ENCODE data around the gene CEP104.

The CEP104 gene

GRCh38 chr1:3864884-3865283 is 7.9 kb upstream of the CEP104 start:
- no peak for DNase-seq

- no peak for DNase-seq
Measured at GRCh38 chr1:3863231-3863935, 6.4 kb upstream of the CEP104 start.

- peak; percentile 4 for DNase-seq
Measured at GRCh38 chr1:3858231-3858981, 1.4 kb upstream of the CEP104 start.

- DNase-seq, result no peak
Measured at GRCh38 chr1:3857791-3858129, 749 bp upstream of the CEP104 start.

- DNase-seq, result no peak
Measured at GRCh38 chr1:3852711-3853485, 4.1 kb downstream of the CEP104 start.

GRCh38 chr1:3852091-3852490 is 4.9 kb downstream of the CEP104 start:
- no peak for DNase-seq

GRCh38 chr1:3851292-3851691 is 5.7 kb downstream of the CEP104 start:
- no peak for DNase-seq

GRCh38 chr1:3850857-3851256 is 6.2 kb downstream of the CEP104 start:
- DNase-seq, result no peak

- no peak for DNase-seq
Measured at GRCh38 chr1:3847081-3847480, 9.9 kb downstream of the CEP104 start.

- DNase-seq, result no peak
Measured at GRCh38 chr1:3846541-3846940, 10.5 kb downstream of the CEP104 start.

GRCh38 chr1:3842912-3843311 is 14.1 kb downstream of the CEP104 start:
- no peak for DNase-seq

GRCh38 chr1:3841491-3841890 is 15.5 kb downstream of the CEP104 start:
- no peak for DNase-seq

GRCh38 chr1:3838788-3839187 is 18.2 kb downstream of the CEP104 start:
- no peak for DNase-seq

- DNase-seq, result no peak
Measured at GRCh38 chr1:3837685-3838084, 19.3 kb downstream of the CEP104 start.

- DNase-seq, result no peak
Measured at GRCh38 chr1:3837200-3837599, 19.8 kb downstream of the CEP104 start.

GRCh38 chr1:3836421-3836820 is 20.6 kb downstream of the CEP104 start:
- DNase-seq, result no peak

GRCh38 chr1:3834701-3835100 is 22.3 kb downstream of the CEP104 start:
- no peak for DNase-seq

- DNase-seq, result no peak
Measured at GRCh38 chr1:3831689-3832088, 25.3 kb downstream of the CEP104 start.

- no peak for DNase-seq
Measured at GRCh38 chr1:3828391-3828790, 28.6 kb downstream of the CEP104 start.

- no peak for DNase-seq
Measured at GRCh38 chr1:3827813-3828307, 29.2 kb downstream of the CEP104 start.

- no peak for DNase-seq
Measured at GRCh38 chr1:3825356-3825755, 31.7 kb downstream of the CEP104 start.

GRCh38 chr1:3824650-3825049 is 32.4 kb downstream of the CEP104 start:
- DNase-seq, result no peak

GRCh38 chr1:3822421-3822820 is 34.6 kb downstream of the CEP104 start:
- DNase-seq, result no peak

GRCh38 chr1:3821908-3822307 is 35.1 kb downstream of the CEP104 start:
- DNase-seq, result no peak

All from NCI-H1436 (cell line).